K562 (cell line): ENCODE data around the gene MAP3K4. TPM values are rescaled to one million over a fixed set of nuclear protein-coding genes. Genes with fewer than 3 reads are reported as not detected.

Experiments
- CSDE1 ChIP-seq, 2 experiments: fragments of 450-650 bp; IDR thresholded peaks; 2 replicates each; pipeline ENCODE4 v1.6.1; 2016; ENCODE audit warnings: mild to moderate bottlenecking in 1 of 2
- ESRRA ChIP-seq: fragments of 450-650 bp; IDR thresholded peaks from 2 replicates; pipeline ENCODE4 v1.6.1; 2014; ENCODE audit warnings: low read depth, mild to moderate bottlenecking, moderate library complexity, borderline replicate concordance
- ETV1 ChIP-seq: fragments of 450-650 bp; conservative IDR thresholded peaks from 2 replicates; pipeline ENCODE4 v1.6.1; 2016; ENCODE audit warnings: missing genetic modification characterization, control low read depth, low read depth, missing compliant biosample characterization
- ID3 ChIP-seq, 2 experiments: fragments of 250-450 bp in 1 of 2; fragments of 450-650 bp in 1 of 2; sonication (Bioruptor Pico) in 1 of 2; IDR thresholded peaks; 2 replicates each; pipeline versions ENCODE4 v1.6.1 to v1.8.0; 2016 to 2021; ENCODE audit warnings: mild to moderate bottlenecking in 2 of 2, moderate library complexity in 2 of 2, missing compliant biosample characterization in 1 of 2, missing genetic modification characterization in 1 of 2
- ILF3 ChIP-seq: fragments of 450-650 bp; IDR thresholded peaks from 2 replicates; pipeline ENCODE4 v1.6.1; 2018; ENCODE audit warnings: antibody characterized with exemption, mild to moderate bottlenecking, moderate library complexity, borderline replicate concordance
- JUN ChIP-seq, 2 experiments: sonication (generic) in 1 of 2; formaldehyde crosslinking in 1 of 2; IDR thresholded peaks; 2 replicates each; pipeline versions ENCODE4 v1.6.1 to v1.8.0; 2012 to 2022; ENCODE audit warnings: borderline replicate concordance in 2 of 2, mild to moderate bottlenecking in 2 of 2, improper control_type of control experiment in 1 of 2, low read depth in 1 of 2, low read length in 1 of 2, missing genetic modification reagents in 1 of 2
- MAFK ChIP-seq: IDR thresholded peaks from 2 replicates; pipeline ENCODE4 v1.6.1; 2011; ENCODE audit warnings: low read length, improper control_type of control experiment
- NELFE ChIP-seq: IDR thresholded peaks from 2 replicates; pipeline ENCODE4 v1.6.1; 2011; ENCODE audit warnings: mild to moderate bottlenecking; ENCODE audit not compliant: insufficient read depth, insufficient read length
- RBM39 ChIP-seq: fragments of 200-400 bp; formaldehyde crosslinking; optimal IDR thresholded peaks from 2 replicates; pipeline ENCODE3; 2018; ENCODE audit warnings: low read depth, low read length
- REST ChIP-seq, 2 experiments: fragments of 450-650 bp; formaldehyde crosslinking in 1 of 2; IDR thresholded peaks; 2 replicates each; pipeline versions ENCODE4 v1.4.0 to v1.6.1; 2014 to 2020; ENCODE audit warnings: mild to moderate bottlenecking in 2 of 2, borderline replicate concordance in 1 of 2, low read depth in 1 of 2
- SMAD1 ChIP-seq: fragments of 150-350 bp; IDR thresholded peaks from 2 replicates; pipeline ENCODE4 v1.6.1; 2014; ENCODE audit warnings: low read length, low read depth; ENCODE audit not compliant: partially characterized antibody
- VEZF1 ChIP-seq: fragments of 200-800 bp; sonication (Bioruptor generic); IDR thresholded peaks from 2 replicates; pipeline ENCODE4 v1.6.1; 2017; ENCODE audit warnings: missing genetic modification characterization, missing compliant biosample characterization
- ZBTB9 ChIP-seq: fragments of 450-650 bp; formaldehyde crosslinking; IDR thresholded peaks from 2 replicates; pipeline ENCODE4 v1.4.0; 2020; ENCODE audit warnings: mild to moderate bottlenecking, moderate library complexity
- ZC3H4 ChIP-seq: sonication (generic); formaldehyde crosslinking; IDR thresholded peaks from 2 replicates; pipeline ENCODE4 v1.9.0; 2021; ENCODE audit warnings: missing genetic modification reagents, borderline replicate concordance
- polyA plus RNA-seq, 8 experiments: library from polyadenylated mRNA; depleted of rRNA in 4 of 8; stranded (reverse) in 5 of 8; unstranded in 3 of 8; fragments of >200 nt; fragmentation: Nextera tagmentation in 2 of 8; fragmentation: Illumina TruSeq in 1 of 8; extraction: Ambion mirVana in 2 of 8; extraction: Trizol in 1 of 8; gene quantifications; 2 replicates each; pipeline versions ENCODE4 v1.2.1 to v1.2.3, GENCODE V29; 2011 to 2014; ENCODE audit warnings: inconsistent platforms in 1 of 8, missing spikeins in 1 of 8
- total RNA-seq, 7 experiments: library from RNA; depleted of rRNA in 6 of 7; stranded (reverse); fragments of >200 nt in 6 of 7; fragmentation: Illumina TruSeq in 2 of 7; extraction: Trizol in 2 of 7; gene quantifications; 2 replicates each; pipeline versions ENCODE4 v1.2.1 to v1.2.3, GENCODE V29; 2011 to 2021; ENCODE audit warnings: low replicate concordance in 1 of 7

MAP3K4 gene
- total and polyA plus RNA-seq, 9 of the 15 experiments (the other 6 are each of a cell fraction or from before 2014, with no cell fraction given): 21.0 to 77.2 (median 48.9) TPM

- TF ChIP-seq VEZF1 (CRISPR knock-in tag) (peak; percentile 65), SMAD1 (peak; percentile 11), ZBTB9 (CRISPR knock-in tag) (0 out of 2 replicates have a peak, but pooled peaks have one; percentile 5), JUN (IDR thresholded peaks at IDR 0.05; ENCODE audit: borderline replicate concordance, low read depth, low read length) (no peak), JUN (CRISPR knock-in tag; IDR thresholded peaks at IDR 0.05; ENCODE audit: borderline replicate concordance) (peak; percentile 84; the same call in 1 of the 2 replicates), ETV1 (no peak), ZC3H4 (peak; percentile 87), RBM39 (no peak), ESRRA (peak; percentile 68; the same call in 1 of the 2 replicates), ID3 (CRISPR knock-in tag; IDR thresholded peaks at IDR 0.05) (no peak), ID3 (tag; IDR thresholded peaks at IDR 0.05) (0 out of 2 replicates have a peak, but pooled peaks have one; percentile 67), CSDE1 (IDR thresholded peaks at IDR 0.05) (no peak), NELFE (no peak), ILF3 (peak; percentile 96), MAFK (no peak; the same call in 1 of the 2 replicates), REST (IDR thresholded peaks at IDR 0.05; ENCODE audit: borderline replicate concordance) (peak; percentile 92), REST (CRISPR knock-in tag; IDR thresholded peaks at IDR 0.05; ENCODE audit: low read depth) (no peak)
Observed at GRCh38 chr6:160991406-160992060, at the start of gene MAP3K4 (continued).
